K562 (cell line): ENCODE results near the gene UFSP1. TPM values are rescaled to one million over a fixed set of nuclear protein-coding genes. Genes with fewer than 3 reads are reported as not detected.

Source experiments
- ATAC-seq: fragments of 200-7000 bp; cut with Tn5 transposase; 3 replicates; pipeline ENCODE4 v1.9.1; 2020; ENCODE audit warnings: moderate library complexity
- BruUV-seq: library from RNA; stranded (reverse); fragments of 400-500 nt; replicated peaks from 2 replicates; lab custom pipeline; 2021; lab: Mats Ljungman, UMichigan
- CTCF ChIA-PET: fragments of 300-600 bp; formaldehyde crosslinking; extraction: SDS; loops from one replicate; lab custom pipeline; 2021; ENCODE audit warnings: low intra/inter-chr PET ratio; lab: Yijun Ruan, JAX
- POLR2A ChIA-PET: fragments of 300-600, 350-650 bp; sonication (Branson Sonifier 250); formaldehyde crosslinking; extraction: SDS; loops from one replicate; lab custom pipeline; 2021; ENCODE audit warnings: antibody characterized with exemption, inconsistent platforms; lab: Yijun Ruan, JAX
- DNase-seq, 4 experiments: peaks; one replicate each; pipeline versions ENCODE4 v3.0.0 to v3.0.0-alpha.2; 2011 to 2018; ENCODE audit warnings: low spot score in 3 of 4, mixed read lengths in 3 of 4; ENCODE audit errors: extremely low read depth in 1 of 4
- FAIRE-seq: peaks from 2 replicates; lab custom pipeline; 2011; peaks lifted over from hg19 to GRCh38; lab: Jason Lieb, UNC
- H2AFZ ChIP-seq: 2 replicates; pipeline ENCODE4 v1.6.0; 2011; ENCODE audit warnings: low read depth, low read length, control low read depth, inconsistent platforms
- H3K27ac ChIP-seq: fragments of 200-600 bp; 3 replicates; pipeline ENCODE4 v1.8.0; 2011; ENCODE audit warnings: low read depth, mild to moderate bottlenecking, control low read depth, inconsistent platforms, low read length, moderate library complexity, mixed read lengths; ENCODE audit errors: extremely low read depth
- H3K27me3 ChIP-seq, 2 experiments: fragments of 300-600 bp in 1 of 2; 2 replicates in 1 of 2; 3 replicates in 1 of 2; pipeline versions ENCODE4 v1.6.0 to v1.8.0; 2011; ENCODE audit warnings: inconsistent platforms in 2 of 2, low read length in 2 of 2, mild to moderate bottlenecking in 1 of 2, mixed read lengths in 1 of 2, moderate library complexity in 1 of 2; ENCODE audit not compliant: control insufficient read depth in 2 of 2, insufficient read depth in 2 of 2
- H3K36me3 ChIP-seq: fragments of 300-600 bp; 3 replicates; pipeline ENCODE4 v1.8.0; 2011; ENCODE audit warnings: mild to moderate bottlenecking, low read length, inconsistent platforms; ENCODE audit not compliant: control insufficient read depth, insufficient read depth
- H3K4me1 ChIP-seq, 2 experiments: fragments of 200-600 bp in 1 of 2; replicated peaks in 1 of 2; 2 replicates in 1 of 2; 3 replicates in 1 of 2; pipeline versions ENCODE4 v1.5.1 to v1.8.0; 2011; ENCODE audit warnings: inconsistent platforms in 2 of 2, low read length in 2 of 2, mild to moderate bottlenecking in 1 of 2, mixed read lengths in 1 of 2, moderate library complexity in 1 of 2; ENCODE audit not compliant: control insufficient read depth in 2 of 2, insufficient read depth in 2 of 2
- H3K4me2 ChIP-seq: 2 replicates; pipeline ENCODE4 v1.6.1; 2011; ENCODE audit warnings: low read length, control low read depth, inconsistent platforms, mixed read lengths; ENCODE audit not compliant: insufficient read depth
- H3K4me3 ChIP-seq: fragments of 200-600 bp; sonication (generic), shearing (Covaris generic); 2 replicates; pipeline ENCODE4 v1.5.1; 2016; ENCODE audit warnings: control low read depth, inconsistent platforms
- H3K79me2 ChIP-seq: fragments of 200-600 bp; 3 replicates; pipeline ENCODE4 v1.8.0; 2011; ENCODE audit warnings: low read length, inconsistent platforms; ENCODE audit not compliant: control insufficient read depth, insufficient read depth
- H3K9ac ChIP-seq, 2 experiments: 2 replicates each; pipeline versions ENCODE4 v1.6.0 to v1.6.1; 2011; ENCODE audit warnings: low read depth in 2 of 2, low read length in 2 of 2, control low read depth in 1 of 2, inconsistent platforms in 1 of 2, mild to moderate bottlenecking in 1 of 2, mixed read lengths in 1 of 2; ENCODE audit not compliant: insufficient read depth in 1 of 2
- H3K9me1 ChIP-seq: one replicate; pipeline ENCODE4 v1.6.0; 2011; ENCODE audit warnings: inconsistent platforms, mild to moderate bottlenecking, low read length, moderate library complexity; ENCODE audit not compliant: control insufficient read depth, insufficient read depth
- H3K9me3 ChIP-seq: replicated peaks from 2 replicates; pipeline ENCODE4 v1.5.1; 2011; ENCODE audit warnings: low read depth, low read length, inconsistent platforms; ENCODE audit not compliant: control insufficient read depth, insufficient read depth
- H4K20me1 ChIP-seq: replicated peaks from 2 replicates; pipeline ENCODE4 v1.6.1; 2011; ENCODE audit warnings: low read length, inconsistent platforms, mixed read lengths; ENCODE audit not compliant: control insufficient read depth, insufficient read depth
- FOXA3 ChIP-seq, 2 experiments: fragments of 450-650 bp in 1 of 2; sonication (generic) in 1 of 2; formaldehyde crosslinking; IDR thresholded peaks in 1 of 2; conservative IDR thresholded peaks in 1 of 2; 2 replicates each; pipeline versions ENCODE4 v1.4.0 to v1.8.0; 2020 to 2022; ENCODE audit warnings: mild to moderate bottlenecking in 2 of 2, missing genetic modification reagents in 1 of 2
- GATA2 ChIP-seq: sonication (generic); formaldehyde crosslinking; IDR thresholded peaks from 2 replicates; pipeline ENCODE4 v1.4.0; 2020; ENCODE audit warnings: mild to moderate bottlenecking, missing genetic modification reagents
- HDAC8 ChIP-seq: fragments of 450-650 bp; IDR thresholded peaks from 2 replicates; pipeline ENCODE4 v1.6.1; 2016; ENCODE audit warnings: mild to moderate bottlenecking, missing genetic modification characterization, moderate library complexity, missing compliant biosample characterization
- NONO ChIP-seq, 2 experiments: fragments of 200-400 bp in 1 of 2; fragments of 450-650 bp in 1 of 2; formaldehyde crosslinking in 1 of 2; IDR thresholded peaks; 2 replicates each; pipeline ENCODE4 v1.6.1; 2017; ENCODE audit warnings: low read depth in 2 of 2, mild to moderate bottlenecking in 2 of 2, moderate library complexity in 2 of 2, low read length in 1 of 2
- ZNF316 ChIP-seq: fragments of 450-650 bp; IDR thresholded peaks from 2 replicates; pipeline ENCODE4 v1.6.1; 2016
- ZNF444 ChIP-seq: fragments of 250-450 bp; sonication (Bioruptor Pico); IDR thresholded peaks from 2 replicates; pipeline ENCODE4 v1.4.0; 2020; ENCODE audit warnings: mild to moderate bottlenecking, moderate library complexity
- WGBS: fragments of 100-300 bp; shearing (Covaris generic); methylation state at CpG from one replicate; pipeline ENCODE4 v1.1.6; 2016; ENCODE audit warnings: low coverage, mixed read lengths; ENCODE audit not compliant: insufficient coverage; ENCODE audit errors: missing lambda C conversion rate; 5-methylcytosine and 5-hydroxymethylcytosine counted together
- in situ Hi-C: fragments of 300-500 bp; cut with MboI; formaldehyde crosslinking; loops from 4 replicates; pipeline ENCODE4 v1.15.0; 2018; ENCODE audit warnings: inconsistent platforms, mixed read lengths
- intact Hi-C: fragments of 100-400 bp; cut with micrococcal nuclease; formaldehyde crosslinking; loops from 2 replicates; pipeline ENCODE4 v1.14.2; 2022
- polyA plus RNA-seq, 8 experiments: library from polyadenylated mRNA; depleted of rRNA in 4 of 8; stranded (reverse) in 5 of 8; unstranded in 3 of 8; fragments of >200 nt; fragmentation: Nextera tagmentation in 2 of 8; fragmentation: Illumina TruSeq in 1 of 8; extraction: Ambion mirVana in 2 of 8; extraction: Trizol in 1 of 8; gene quantifications; 2 replicates each; pipeline versions ENCODE4 v1.2.1 to v1.2.3, GENCODE V29; 2011 to 2014; ENCODE audit warnings: inconsistent platforms in 1 of 8, missing spikeins in 1 of 8
- total RNA-seq, 7 experiments: library from RNA; depleted of rRNA in 6 of 7; stranded (reverse); fragments of >200 nt in 6 of 7; fragmentation: Illumina TruSeq in 2 of 7; extraction: Trizol in 2 of 7; gene quantifications; 2 replicates each; pipeline versions ENCODE4 v1.2.1 to v1.2.3, GENCODE V29; 2011 to 2021; ENCODE audit warnings: low replicate concordance in 1 of 7
- TF ChIP-seq, protein P1 (sequence below): fragments of 250-450 bp; sonication (Bioruptor Pico); IDR thresholded peaks from 2 replicates; pipeline ENCODE4 v1.8.0; 2021; ENCODE audit warnings: mild to moderate bottlenecking, moderate library complexity
- TF ChIP-seq, protein P2 (sequence below): fragments of 450-650 bp; IDR thresholded peaks from 2 replicates; pipeline ENCODE4 v1.6.1; 2018; ENCODE audit warnings: mild to moderate bottlenecking, low read depth; ENCODE audit not compliant: partially characterized antibody

The UFSP1 gene
- total and polyA plus RNA-seq, 9 of the 15 experiments (the other 6 are each of a cell fraction or from before 2014, with no cell fraction given) = 0.50 to 18.8 (median 2.1) TPM

DNA sequence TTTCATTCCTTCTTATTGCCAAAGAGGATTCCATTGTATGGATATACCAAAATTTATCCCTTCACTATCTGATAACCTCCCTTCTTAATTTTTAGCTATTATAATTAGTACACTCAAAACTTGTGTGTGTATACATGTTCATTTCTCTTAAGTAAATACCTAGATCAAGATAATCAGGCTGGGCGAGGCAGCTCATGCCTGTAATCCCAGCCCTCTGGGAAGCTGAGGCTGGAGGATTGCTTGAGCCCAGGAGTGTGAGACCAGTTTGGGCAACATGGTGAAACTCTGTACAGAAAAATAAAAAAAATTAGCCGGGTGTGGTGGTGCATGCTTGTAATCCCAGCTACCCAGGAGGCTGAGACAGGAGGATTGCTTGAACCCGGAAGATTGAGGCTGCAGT, 22.0 kb upstream of the UFSP1 start:
- TF ChIP-seq ZNF316 (no peak), FOXA3 (CRISPR knock-in tag; conservative IDR thresholded peaks at IDR 0.05 in 1 of 2, IDR thresholded peaks at IDR 0.05 in 1 of 2) (0 out of 4 replicates have a peak, but pooled peaks of 1 of the 2 experiments have one; percentile 23), HDAC8 (tag) (no peak), NONO (IDR thresholded peaks at IDR 0.05; ENCODE audit: low read depth in 2 of 2, low read length in 1 of 2) (no peak), GATA2 (CRISPR knock-in tag) (no peak), ZNF444 (CRISPR knock-in tag) (no peak)
- TF ChIP-seq, protein P1, sequence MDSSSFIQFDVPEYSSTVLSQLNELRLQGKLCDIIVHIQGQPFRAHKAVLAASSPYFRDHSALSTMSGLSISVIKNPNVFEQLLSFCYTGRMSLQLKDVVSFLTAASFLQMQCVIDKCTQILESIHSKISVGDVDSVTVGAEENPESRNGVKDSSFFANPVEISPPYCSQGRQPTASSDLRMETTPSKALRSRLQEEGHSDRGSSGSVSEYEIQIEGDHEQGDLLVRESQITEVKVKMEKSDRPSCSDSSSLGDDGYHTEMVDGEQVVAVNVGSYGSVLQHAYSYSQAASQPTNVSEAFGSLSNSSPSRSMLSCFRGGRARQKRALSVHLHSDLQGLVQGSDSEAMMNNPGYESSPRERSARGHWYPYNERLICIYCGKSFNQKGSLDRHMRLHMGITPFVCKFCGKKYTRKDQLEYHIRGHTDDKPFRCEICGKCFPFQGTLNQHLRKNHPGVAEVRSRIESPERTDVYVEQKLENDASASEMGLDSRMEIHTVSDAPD (CRISPR knock-in tag) = no peak
- TF ChIP-seq, protein P2, sequence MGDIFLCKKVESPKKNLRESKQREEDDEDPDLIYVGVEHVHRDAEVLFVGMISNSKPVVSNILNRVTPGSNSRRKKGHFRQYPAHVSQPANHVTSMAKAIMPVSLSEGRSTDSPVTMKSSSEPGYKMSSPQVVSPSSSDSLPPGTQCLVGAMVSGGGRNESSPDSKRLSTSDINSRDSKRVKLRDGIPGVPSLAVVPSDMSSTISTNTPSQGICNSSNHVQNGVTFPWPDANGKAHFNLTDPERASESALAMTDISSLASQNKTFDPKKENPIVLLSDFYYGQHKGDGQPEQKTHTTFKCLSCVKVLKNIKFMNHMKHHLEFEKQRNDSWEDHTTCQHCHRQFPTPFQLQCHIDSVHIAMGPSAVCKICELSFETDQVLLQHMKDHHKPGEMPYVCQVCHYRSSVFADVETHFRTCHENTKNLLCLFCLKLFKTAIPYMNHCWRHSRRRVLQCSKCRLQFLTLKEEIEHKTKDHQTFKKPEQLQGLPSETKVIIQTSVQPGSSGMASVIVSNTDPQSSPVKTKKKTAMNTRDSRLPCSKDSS = no peak
- DNase-seq (no peak), ATAC-seq (no peak), FAIRE-seq (no peak)
- peaks cover 4% of the 10 kb centered on the region in 2 experiments; a peak in 1 of 5 replicates for H3K4me1 ChIP-seq
- BruUV-seq = no TSS peak
- H3K9me1 ChIP-seq = no peaks in the 10 kb centered on the region
- H3K4me2 ChIP-seq = no peak overlapping the region
- WGBS = 20% methylated on average over 3 of the region's 3 CpGs
- no peak overlapping the region for H2AFZ ChIP-seq
- peaks cover 2% of the 10 kb centered on the region; the same call in 1 of the 2 replicates for H3K9me3 ChIP-seq
- no peaks in the 10 kb centered on the region for H3K27me3 ChIP-seq
- in situ Hi-C loops = loop anchor here (25.0 kb wide), 1 partner anchor 376 kb away; no protein-coding TSS in a partner anchor
- intact Hi-C loops = no loop called here
- no peak overlapping the region for H3K27ac ChIP-seq
- H3K9ac ChIP-seq = no peak overlapping the region; a peak in 1 of 4 replicates
- ChIA-PET POLR2A (interaction anchor here (0.7 to 2.1 kb wide), 3 partner anchors 10 to 46 kb away, joined by 3 to 6 read pairs (median 3); no protein-coding TSS in a partner anchor), CTCF (interaction anchor here (0.6 kb wide), 1 partner anchor 21 kb away, joined by 3 read pairs; no protein-coding TSS in a partner anchor)
- no peaks in the 10 kb centered on the region for H3K79me2 ChIP-seq
- no peaks in the 10 kb centered on the region for H4K20me1 ChIP-seq
- no peak overlapping the region for H3K4me3 ChIP-seq
- no peaks in the 10 kb centered on the region for H3K36me3 ChIP-seq
